ENCODE measurements around the gene ITGB2.

ITGB2 gene

DNA sequence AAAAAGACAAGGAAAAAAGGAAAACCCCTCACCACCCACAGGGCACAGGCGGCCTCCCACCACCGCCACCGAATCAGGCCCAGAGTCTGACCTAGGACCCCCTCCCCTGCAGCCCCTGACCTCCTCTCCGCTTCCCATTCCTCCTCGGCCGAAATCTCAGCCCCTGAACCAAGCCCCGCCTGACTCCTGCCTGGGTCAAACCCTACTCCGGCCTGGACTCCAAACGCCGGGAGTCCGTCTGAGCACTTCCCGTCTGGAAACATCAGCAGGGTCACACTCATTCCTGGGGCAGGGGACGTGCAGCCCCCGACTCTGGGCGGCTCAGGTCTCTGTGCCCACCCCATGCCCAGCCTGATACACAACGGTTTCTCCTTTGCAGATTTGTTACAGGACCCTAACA lies 76.4 kb downstream of the ITGB2 start:
- no peak for DNase-seq

DNA sequence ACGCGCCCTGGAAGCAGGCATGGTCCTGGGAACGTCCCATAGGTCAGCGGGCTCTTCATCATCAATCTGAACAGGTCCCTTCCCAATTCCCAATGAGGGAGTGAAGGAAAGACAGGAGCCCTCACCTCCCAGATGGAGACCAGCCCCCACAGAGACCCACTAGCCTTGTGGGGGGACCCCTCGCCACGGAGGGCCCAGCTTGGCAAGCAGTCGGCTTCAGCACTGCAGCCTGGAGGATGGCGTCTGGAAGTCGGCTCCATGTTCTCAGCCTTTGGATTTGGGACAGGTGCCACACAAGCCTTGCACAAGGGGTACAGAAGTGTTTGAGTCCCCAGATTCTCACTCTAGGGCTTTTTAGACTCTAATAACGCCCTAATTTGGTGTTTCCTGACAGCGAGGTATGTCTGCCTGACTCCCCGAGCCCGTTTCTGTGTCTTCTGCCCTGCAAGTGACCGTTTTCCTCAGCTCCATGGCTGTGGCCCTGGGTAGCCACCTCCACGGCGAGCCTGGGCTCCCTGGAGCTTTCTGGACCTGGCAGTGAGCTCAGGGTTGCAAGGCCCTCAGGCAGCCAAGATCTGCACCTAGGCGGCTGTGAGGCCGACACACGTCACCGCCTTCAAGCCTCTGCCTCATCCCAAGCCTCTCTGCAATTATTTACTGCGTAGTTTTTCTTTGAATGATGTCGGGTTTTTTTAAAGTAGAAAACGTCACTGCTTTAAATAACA lies 77.8 kb downstream of the ITGB2 start:
- no peak for DNase-seq

DNA sequence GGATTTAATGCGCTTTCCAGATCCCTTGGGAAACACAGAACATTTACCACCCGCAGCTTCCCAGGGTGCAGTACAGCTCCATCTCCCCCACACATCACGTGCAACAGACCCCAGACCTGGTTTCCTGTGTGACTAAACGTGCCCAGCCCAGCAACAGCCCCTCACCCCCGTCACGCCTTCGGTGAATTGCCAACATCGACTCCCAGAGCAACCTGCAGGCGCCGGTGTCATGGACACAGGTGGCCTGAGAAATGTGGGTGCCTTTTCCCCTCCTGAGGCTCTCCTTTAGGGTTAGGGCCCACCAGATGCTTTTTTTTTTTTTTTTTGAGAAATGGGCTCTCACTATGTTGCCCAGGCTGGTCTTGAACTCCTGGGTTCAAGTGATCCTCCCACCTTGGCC lies 78.6 kb downstream of the ITGB2 start:
- no peak for DNase-seq

DNA sequence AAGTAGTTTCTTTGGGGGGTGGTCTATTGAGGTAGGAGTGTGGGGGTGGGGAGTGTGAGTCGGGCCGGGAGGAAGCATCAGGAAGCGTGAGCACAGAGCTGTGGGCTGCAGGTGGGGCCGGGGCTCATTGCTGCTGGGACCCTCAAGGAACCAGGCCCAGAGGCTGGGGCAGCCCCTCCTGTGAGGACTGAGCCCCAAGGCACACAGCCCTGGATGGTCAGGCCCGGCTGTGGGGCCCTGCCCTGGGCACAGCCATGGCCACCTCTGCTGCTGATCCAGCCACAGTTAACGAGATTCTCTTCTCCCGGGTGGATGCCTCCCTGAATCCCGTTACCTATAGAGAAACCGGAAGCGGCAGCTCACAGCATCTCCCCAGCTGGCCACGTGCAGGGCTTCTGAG lies 79.9 kb downstream of the ITGB2 start:
- no peak for DNase-seq

DNA sequence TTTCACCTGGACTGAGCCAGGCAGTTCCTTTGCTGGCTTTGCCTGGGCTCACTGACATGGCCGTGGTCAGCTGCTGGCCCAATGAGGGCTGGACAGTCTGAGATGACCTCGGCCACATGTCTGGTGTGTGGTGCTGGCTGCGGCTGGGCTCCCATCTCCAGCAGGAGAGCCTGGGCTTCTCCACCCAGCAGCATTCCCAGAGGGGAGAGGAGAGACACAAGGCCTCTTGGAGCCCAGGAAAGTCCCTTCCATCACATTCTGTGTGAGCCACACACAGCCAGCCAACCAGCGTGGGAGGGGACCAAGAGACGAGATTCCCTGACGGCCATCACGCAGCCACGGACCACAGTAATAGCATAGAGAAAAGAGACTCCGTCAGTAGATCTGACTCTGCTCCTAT lies 81.7 kb downstream of the ITGB2 start:
- DNase-seq = no peak

DNA sequence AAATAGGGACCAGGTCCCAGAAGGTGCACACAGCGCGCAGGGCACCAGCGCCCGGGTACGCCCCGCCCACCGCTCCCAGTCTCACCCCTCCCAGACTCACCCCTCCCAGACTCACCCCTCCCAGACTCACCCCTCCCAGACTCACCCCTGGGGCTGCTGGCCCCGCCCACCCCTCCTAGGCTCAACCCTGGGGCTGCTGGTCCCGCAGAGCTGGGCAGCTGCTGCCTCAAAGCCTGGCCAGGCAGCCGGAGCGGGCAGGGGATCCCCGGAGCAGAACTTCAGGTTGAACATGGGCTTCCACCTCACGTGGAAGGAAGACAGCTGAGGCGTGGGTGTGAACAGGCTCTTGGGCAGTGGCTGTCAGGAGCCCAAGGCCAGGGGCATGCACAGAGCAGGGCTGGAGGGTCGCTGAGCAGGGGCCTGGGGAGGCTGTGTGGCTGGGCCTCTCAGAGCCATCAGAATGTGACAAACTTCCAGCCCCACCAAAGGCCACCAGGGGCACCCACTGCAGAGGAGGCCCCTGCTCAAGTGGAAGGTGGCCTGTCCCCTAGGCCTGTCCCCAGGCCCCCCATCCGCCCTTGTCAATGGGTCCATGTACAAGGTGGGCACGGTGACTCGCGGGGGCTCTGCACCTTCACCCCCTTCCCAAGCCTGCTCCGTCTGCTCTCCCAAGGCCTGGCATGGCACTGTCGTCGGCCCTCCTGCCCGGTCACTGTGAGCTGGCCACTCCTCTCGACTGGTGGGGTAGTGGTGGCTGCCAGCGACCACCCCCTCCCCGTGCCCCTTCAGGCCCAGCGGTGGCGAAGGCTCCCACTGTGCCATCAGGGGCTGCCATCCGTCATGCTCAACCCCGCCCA lies 82.4 kb downstream of the ITGB2 start:
- no peak for DNase-seq

DNA sequence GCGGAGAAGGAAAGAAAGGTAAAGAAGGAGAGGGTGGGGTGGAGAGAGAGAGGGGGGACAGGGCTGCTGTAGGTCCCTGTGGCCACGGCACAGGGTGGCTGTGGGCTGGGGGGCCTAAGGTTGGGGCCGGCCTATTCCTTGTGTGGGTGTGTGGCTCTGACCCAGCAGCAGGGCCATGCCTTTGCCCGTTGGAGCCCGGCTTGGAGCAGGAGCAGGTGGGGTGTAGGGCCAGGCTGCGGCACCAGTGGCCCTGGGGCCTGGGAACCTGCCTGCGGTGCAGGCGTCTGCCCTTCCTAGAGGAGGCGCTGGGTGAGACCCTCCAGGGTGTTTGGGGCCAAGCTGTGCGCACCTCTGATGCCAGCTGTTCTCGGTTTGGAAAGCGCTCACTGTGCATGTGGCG lies 83.2 kb downstream of the ITGB2 start:
- no peak for DNase-seq

DNA sequence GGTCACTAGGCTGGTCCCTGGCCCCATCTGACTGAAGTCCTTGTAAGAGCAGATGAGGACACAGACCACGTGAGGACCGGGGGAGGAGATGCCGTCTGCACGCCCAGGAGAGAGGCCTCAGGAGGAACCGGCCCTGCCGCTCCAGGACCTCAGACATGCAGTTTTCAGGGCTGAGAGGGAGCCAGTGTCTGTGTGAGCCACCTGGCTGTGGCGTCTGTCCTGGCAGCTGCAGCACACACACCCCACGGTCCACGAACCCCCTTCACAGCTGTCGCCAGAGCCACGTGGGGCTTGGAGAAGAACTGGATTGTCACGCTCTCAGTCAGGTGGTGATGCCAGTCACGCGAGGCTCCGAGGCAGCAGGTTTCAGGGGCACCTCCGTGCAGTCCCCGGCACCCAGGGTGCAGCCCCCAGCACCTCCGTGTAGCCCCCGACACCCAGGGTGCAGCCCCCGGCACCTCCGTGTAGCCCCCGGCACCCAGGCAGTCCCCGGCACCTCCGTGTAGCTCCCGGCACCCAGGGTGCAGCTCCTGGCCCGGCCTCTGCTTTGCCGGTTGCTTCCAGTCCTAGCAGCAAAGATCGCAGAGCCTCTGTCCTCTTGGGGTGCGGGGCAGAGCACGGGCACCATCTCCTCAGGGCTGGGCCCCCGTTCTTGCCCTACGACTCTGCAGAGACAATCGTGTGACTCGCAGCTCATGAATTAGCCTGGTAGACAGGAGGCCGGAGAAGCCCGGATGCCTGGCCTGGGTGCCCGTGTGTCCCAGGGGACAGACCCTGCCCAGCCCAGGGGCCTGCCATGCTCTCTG lies 83.8 kb downstream of the ITGB2 start:
- no peak for DNase-seq

DNA sequence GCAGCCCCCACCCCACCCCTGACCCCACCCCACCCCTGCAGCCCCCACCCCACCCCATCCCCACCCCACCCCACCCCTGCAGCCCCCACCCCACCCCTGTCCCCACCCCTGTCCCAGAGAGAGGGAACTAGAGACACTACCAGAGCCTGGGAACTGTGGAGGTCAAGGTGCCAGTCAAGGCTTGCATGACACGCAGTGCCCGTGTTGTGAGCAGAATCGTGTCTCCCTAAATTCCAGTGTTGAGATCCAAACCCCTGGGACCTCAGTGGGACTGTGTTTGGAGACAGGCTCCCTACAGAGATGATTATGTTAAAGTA lies 84.4 kb downstream of the ITGB2 start:
- DNase-seq = no peak
